NCI-H2107 treated with DMSO at 0.1 percent for 48 hours (cell line): ENCODE measurements around the gene TMEM8B.
A peak's percentile ranks its signal among the peaks of the same experiment; 100 is the strongest.

Source experiments
- DNase-seq: peaks from one replicate; lab custom pipeline; 2025; ENCODE audit not compliant: unreplicated experiment; lab: John Stamatoyannopoulos, UW

Gene TMEM8B

GRCh38 chr9:35829084-35829763 is at the start of gene TMEM8B:
TSS of gene TMEM8B (plus strand) at chr9:35829228. CDS start at chr9:35829448, 220 bp downstream.
- DNase-seq, result peak; percentile 80

- DNase-seq, result no peak
Measured at GRCh38 chr9:35781066-35781465, 48.0 kb upstream of the TMEM8B start.

- no peak for DNase-seq
Measured at GRCh38 chr9:35783418-35783817, 45.6 kb upstream of the TMEM8B start.

GRCh38 chr9:35789541-35789940 is 39.5 kb upstream of the TMEM8B start:
- peak; percentile 25 for DNase-seq

- no peak for DNase-seq
Measured at GRCh38 chr9:35790025-35790384, 39.0 kb upstream of the TMEM8B start.

- DNase-seq, result peak; percentile 79
Measured at GRCh38 chr9:35790385-35791296, 38.4 kb upstream of the TMEM8B start.

- DNase-seq, result no peak
Measured at GRCh38 chr9:35791297-35791921, 37.6 kb upstream of the TMEM8B start, which contains the start of gene NPR2. TSS of gene NPR2 (plus strand) at chr9:35791591. CDS start at chr9:35792409, 818 bp downstream.

GRCh38 chr9:35792024-35792813 is 36.8 kb upstream of the TMEM8B start:
- DNase-seq, result no peak

GRCh38 chr9:35792826-35793225 is 36.2 kb upstream of the TMEM8B start:
- DNase-seq, result no peak

- DNase-seq, result no peak
Measured at GRCh38 chr9:35793461-35793860, 35.6 kb upstream of the TMEM8B start.

- DNase-seq, result no peak
Measured at GRCh38 chr9:35795695-35796094, 33.3 kb upstream of the TMEM8B start.

- DNase-seq, result no peak
Measured at GRCh38 chr9:35797311-35798109, 31.5 kb upstream of the TMEM8B start.

GRCh38 chr9:35798658-35799374 is 30.2 kb upstream of the TMEM8B start:
- DNase-seq, result no peak

- no peak for DNase-seq
Measured at GRCh38 chr9:35800530-35800929, 28.5 kb upstream of the TMEM8B start.

- DNase-seq, result no peak
Measured at GRCh38 chr9:35801328-35802128, 27.5 kb upstream of the TMEM8B start.

- DNase-seq, result no peak
Measured at GRCh38 chr9:35806101-35806500, 22.9 kb upstream of the TMEM8B start.

- DNase-seq, result no peak
Measured at GRCh38 chr9:35808433-35808832, 20.6 kb upstream of the TMEM8B start.

- no peak for DNase-seq
Measured at GRCh38 chr9:35810122-35810521, 18.9 kb upstream of the TMEM8B start.
